ENCODE measurements around the gene ZSCAN18. TPM values are rescaled to one million over a fixed set of nuclear protein-coding genes. Genes with fewer than 3 reads are reported as not detected.
"Not testable (repeated sequence)": the region's sequence is repeated elsewhere in the genome, so short reads cannot be mapped to it uniquely, and the experiment has no call there.

ZSCAN18 gene
- 16.6 and 40.8 TPM in 2 replicates for total RNA-seq

- DNase-seq (ENCODE audit: low read depth): peak; percentile 84
- H3K27me3 ChIP-seq (ENCODE audit: control insufficient read depth, insufficient read depth, low read length): no peaks in the 10 kb centered on the region
- H3K4me3 ChIP-seq (ENCODE audit: low read depth, low read length): peak within 1 kb of the TSS; percentile 98
- H3K36me3 ChIP-seq (ENCODE audit: control insufficient read depth, insufficient read depth, low read length): peaks cover 1% of the 10 kb centered on the region
- TF ChIP-seq CTCF (IDR thresholded peaks at IDR 0.05; ENCODE audit: insufficient read depth, low read length, severe bottlenecking): no peak
- FAIRE-seq: peak; percentile 40
Measured at GRCh38 chr19:58097781-58098681, at the start of gene ZSCAN18. TSS of gene ZSCAN18 (minus strand) at chr19:58098231. CDS start at chr19:58090267, 7,964 bp downstream.

GRCh38 chr19:58147475-58147874 is 49.4 kb upstream of the ZSCAN18 start:
- H3K4me3 ChIP-seq (ENCODE audit: low read depth, low read length); H3K27me3 ChIP-seq (ENCODE audit: control insufficient read depth, insufficient read depth, low read length); H3K36me3 ChIP-seq (ENCODE audit: control insufficient read depth, insufficient read depth, low read length); FAIRE-seq; DNase-seq (ENCODE audit: low read depth): not testable (repeated sequence)

GRCh38 chr19:58145849-58146248 is 47.8 kb upstream of the ZSCAN18 start:
- no peak for TF ChIP-seq CTCF (IDR thresholded peaks at IDR 0.05; ENCODE audit: insufficient read depth, low read length, severe bottlenecking)
- no peak overlapping the region for H3K4me3 ChIP-seq (ENCODE audit: low read depth, low read length)
- H3K27me3 ChIP-seq (ENCODE audit: control insufficient read depth, insufficient read depth, low read length): no peaks in the 10 kb centered on the region
- DNase-seq (ENCODE audit: low read depth) (no peak), FAIRE-seq (no peak)
- H3K36me3 ChIP-seq (ENCODE audit: control insufficient read depth, insufficient read depth, low read length): peaks cover 4% of the 10 kb centered on the region

DNA sequence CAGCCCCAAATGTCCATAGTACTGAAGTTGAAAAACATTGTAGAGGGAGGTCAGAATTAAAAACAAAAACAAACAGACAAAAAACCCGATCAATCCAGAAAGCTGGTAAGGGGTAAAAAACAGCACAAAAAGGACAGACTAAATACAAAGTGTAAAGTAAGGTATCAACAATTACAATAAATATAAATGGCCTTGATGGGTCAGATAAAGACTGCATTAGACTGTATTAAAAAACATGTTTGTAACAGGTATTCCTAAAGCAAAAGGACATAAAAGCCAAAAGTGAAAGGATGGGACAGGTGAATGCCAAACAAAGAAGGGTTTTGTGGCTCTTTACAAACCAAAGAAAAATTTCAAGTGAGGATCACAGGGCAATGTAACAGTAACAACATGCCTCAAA is 36.2 kb upstream of the ZSCAN18 start:
- TF ChIP-seq CTCF (IDR thresholded peaks at IDR 0.05; ENCODE audit: insufficient read depth, low read length, severe bottlenecking): no peak

GRCh38 chr19:58129284-58129683 is 31.3 kb upstream of the ZSCAN18 start:
- Histone ChIP-seq H3K27me3 (ENCODE audit: control insufficient read depth, insufficient read depth, low read length) (no peaks in the 10 kb centered on the region), H3K36me3 (ENCODE audit: control insufficient read depth, insufficient read depth, low read length) (peaks cover 6% of the 10 kb centered on the region), H3K4me3 (ENCODE audit: low read depth, low read length) (no peak overlapping the region)
- FAIRE-seq (no peak), DNase-seq (ENCODE audit: low read depth) (no peak)
- no peak for TF ChIP-seq CTCF (IDR thresholded peaks at IDR 0.05; ENCODE audit: insufficient read depth, low read length, severe bottlenecking)

More for the DNA sequence above, 36.2 kb upstream of the ZSCAN18 start:
- FAIRE-seq: no peak
- no peak for DNase-seq (ENCODE audit: low read depth)
- Histone ChIP-seq H3K4me3 (ENCODE audit: low read depth, low read length) (no peak overlapping the region), H3K36me3 (ENCODE audit: control insufficient read depth, insufficient read depth, low read length) (peaks cover 10% of the 10 kb centered on the region), H3K27me3 (ENCODE audit: control insufficient read depth, insufficient read depth, low read length) (no peaks in the 10 kb centered on the region)

- peak; percentile 88 for FAIRE-seq
- no peak for DNase-seq (ENCODE audit: low read depth)
- no peak for TF ChIP-seq CTCF (IDR thresholded peaks at IDR 0.05; ENCODE audit: insufficient read depth, low read length, severe bottlenecking)
- H3K4me3 ChIP-seq (ENCODE audit: low read depth, low read length): no peak overlapping the region
- no peaks in the 10 kb centered on the region for H3K27me3 ChIP-seq (ENCODE audit: control insufficient read depth, insufficient read depth, low read length)
- peaks cover 5% of the 10 kb centered on the region for H3K36me3 ChIP-seq (ENCODE audit: control insufficient read depth, insufficient read depth, low read length)
Measured at GRCh38 chr19:58128041-58128685, 30.1 kb upstream of the ZSCAN18 start.
